SK-N-SH treated with all-trans-retinoic acid at 6 μM for 48 hours (cell line): ENCODE results near the gene POGK.

Experiments used
- ATAC-seq: fragments of 200-7000 bp; cut with Tn5 transposase; 3 replicates; pipeline ENCODE4 v1.9.1; 2020; ENCODE audit warnings: mild to moderate bottlenecking, moderate library complexity
- ARNTL ChIP-seq: fragments of 450-650 bp; formaldehyde crosslinking; IDR thresholded peaks from 2 replicates; pipeline ENCODE4 v1.5.0; 2020; ENCODE audit warnings: low read depth, mild to moderate bottlenecking, moderate library complexity, borderline replicate concordance
- CSDC2 ChIP-seq: fragments of 250-450 bp; sonication (Bioruptor Pico); IDR thresholded peaks from 2 replicates; pipeline ENCODE4 v1.5.0; 2020; ENCODE audit warnings: mild to moderate bottlenecking, moderate library complexity
- ESRRG ChIP-seq: fragments of 250-450 bp; sonication (Bioruptor Pico); IDR thresholded peaks from 2 replicates; pipeline ENCODE4 v1.6.1; 2021; ENCODE audit warnings: mild to moderate bottlenecking
- GLIS3 ChIP-seq: fragments of 250-450 bp; sonication (Bioruptor Pico); IDR thresholded peaks from 2 replicates; pipeline ENCODE4 v1.5.0; 2020; ENCODE audit warnings: mild to moderate bottlenecking, moderate library complexity
- PPARA ChIP-seq: fragments of 250-450 bp; sonication (Bioruptor Pico); IDR thresholded peaks from 2 replicates; pipeline ENCODE4 v1.5.0; 2020; ENCODE audit warnings: mild to moderate bottlenecking, borderline replicate concordance
- RARB ChIP-seq: fragments of 250-450 bp; sonication (Bioruptor Pico); IDR thresholded peaks from 2 replicates; pipeline ENCODE4 v1.8.0; 2021; ENCODE audit warnings: mild to moderate bottlenecking, moderate library complexity
- TCF4 ChIP-seq: fragments of 250-450 bp; sonication (Bioruptor Pico); IDR thresholded peaks from 2 replicates; pipeline ENCODE4 v1.8.0; 2021; ENCODE audit warnings: mild to moderate bottlenecking, moderate library complexity, borderline replicate concordance
- TOX ChIP-seq: fragments of 250-450 bp; sonication (Bioruptor Pico); IDR thresholded peaks from 2 replicates; pipeline ENCODE4 v1.8.0; 2021; ENCODE audit warnings: mild to moderate bottlenecking, moderate library complexity, borderline replicate concordance
- ZC3H10 ChIP-seq: fragments of 250-450 bp; sonication (Bioruptor Pico); IDR thresholded peaks from 2 replicates; pipeline ENCODE4 v1.5.1; 2021; ENCODE audit warnings: mild to moderate bottlenecking, moderate library complexity
- ZFP3 ChIP-seq: fragments of 250-450 bp; sonication (Bioruptor Pico); IDR thresholded peaks from 2 replicates; pipeline ENCODE4 v1.5.0; 2020; ENCODE audit warnings: mild to moderate bottlenecking, moderate library complexity
- ZNF565 ChIP-seq: fragments of 450-650 bp; formaldehyde crosslinking; conservative IDR thresholded peaks from 2 replicates; pipeline ENCODE4 v1.5.0; 2020; ENCODE audit warnings: low read depth, mild to moderate bottlenecking, moderate library complexity
- ZNF70 ChIP-seq: fragments of 450-650 bp; formaldehyde crosslinking; IDR thresholded peaks from 2 replicates; pipeline ENCODE4 v1.5.0; 2020; ENCODE audit warnings: mild to moderate bottlenecking, moderate library complexity
- ZNF8 ChIP-seq: fragments of 450-650 bp; formaldehyde crosslinking; IDR thresholded peaks from 2 replicates; pipeline ENCODE4 v1.5.0; 2020; ENCODE audit warnings: mild to moderate bottlenecking, moderate library complexity
- TF ChIP-seq, protein P1 (sequence below): fragments of 250-450 bp; sonication (Bioruptor Pico); IDR thresholded peaks from 2 replicates; pipeline ENCODE4 v1.8.0; 2020; ENCODE audit warnings: mild to moderate bottlenecking, moderate library complexity, borderline replicate concordance
- TF ChIP-seq, protein P2 (sequence below): fragments of 250-450 bp; sonication (Bioruptor Pico); IDR thresholded peaks from 2 replicates; pipeline ENCODE4 v1.5.1; 2020; ENCODE audit warnings: low read depth, mild to moderate bottlenecking, moderate library complexity
- TF ChIP-seq, protein P3 (sequence below): fragments of 250-450 bp; sonication (Bioruptor Pico); IDR thresholded peaks from 2 replicates; pipeline ENCODE4 v1.5.0; 2020; ENCODE audit warnings: mild to moderate bottlenecking, moderate library complexity
- TF ChIP-seq, protein P4 (sequence below): fragments of 250-450 bp; sonication (Bioruptor Pico); IDR thresholded peaks from 2 replicates; pipeline ENCODE4 v1.8.0; 2021; ENCODE audit warnings: low read depth, mild to moderate bottlenecking, moderate library complexity, borderline replicate concordance

The POGK gene

DNA sequence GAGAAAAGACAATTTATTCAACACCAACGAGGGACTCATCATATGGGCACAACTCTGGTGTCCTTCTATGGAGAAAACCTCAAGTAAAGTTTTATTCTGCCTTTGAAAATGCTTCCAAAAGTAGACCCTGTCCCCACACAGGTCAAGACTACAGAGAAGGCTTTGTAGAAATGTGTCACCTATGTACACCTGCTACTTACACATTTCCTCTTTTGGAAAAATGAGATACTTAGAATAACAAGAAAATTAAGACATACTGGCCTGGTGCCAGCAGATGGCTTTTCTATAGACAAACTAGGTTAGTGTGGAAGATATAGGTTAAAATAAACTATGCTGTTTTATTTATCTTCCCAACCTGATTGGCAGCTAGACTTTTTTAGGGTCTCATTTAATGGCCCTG is 13.6 kb downstream of the POGK start:
- TF ChIP-seq, protein P1, sequence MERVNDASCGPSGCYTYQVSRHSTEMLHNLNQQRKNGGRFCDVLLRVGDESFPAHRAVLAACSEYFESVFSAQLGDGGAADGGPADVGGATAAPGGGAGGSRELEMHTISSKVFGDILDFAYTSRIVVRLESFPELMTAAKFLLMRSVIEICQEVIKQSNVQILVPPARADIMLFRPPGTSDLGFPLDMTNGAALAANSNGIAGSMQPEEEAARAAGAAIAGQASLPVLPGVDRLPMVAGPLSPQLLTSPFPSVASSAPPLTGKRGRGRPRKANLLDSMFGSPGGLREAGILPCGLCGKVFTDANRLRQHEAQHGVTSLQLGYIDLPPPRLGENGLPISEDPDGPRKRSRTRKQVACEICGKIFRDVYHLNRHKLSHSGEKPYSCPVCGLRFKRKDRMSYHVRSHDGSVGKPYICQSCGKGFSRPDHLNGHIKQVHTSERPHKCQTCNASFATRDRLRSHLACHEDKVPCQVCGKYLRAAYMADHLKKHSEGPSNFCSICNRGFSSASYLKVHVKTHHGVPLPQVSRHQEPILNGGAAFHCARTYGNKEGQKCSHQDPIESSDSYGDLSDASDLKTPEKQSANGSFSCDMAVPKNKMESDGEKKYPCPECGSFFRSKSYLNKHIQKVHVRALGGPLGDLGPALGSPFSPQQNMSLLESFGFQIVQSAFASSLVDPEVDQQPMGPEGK (CRISPR knock-in tag) = no peak
- TF ChIP-seq ZNF70 (CRISPR knock-in tag) (no peak), ZNF565 (no peak), ZNF8 (CRISPR knock-in tag) (no peak), GLIS3 (CRISPR knock-in tag) (no peak), RARB (CRISPR knock-in tag) (no peak), ZC3H10 (CRISPR knock-in tag) (no peak), TCF4 (no peak), TOX (CRISPR knock-in tag) (no peak), ARNTL (CRISPR knock-in tag) (no peak)
- TF ChIP-seq, protein P2, sequence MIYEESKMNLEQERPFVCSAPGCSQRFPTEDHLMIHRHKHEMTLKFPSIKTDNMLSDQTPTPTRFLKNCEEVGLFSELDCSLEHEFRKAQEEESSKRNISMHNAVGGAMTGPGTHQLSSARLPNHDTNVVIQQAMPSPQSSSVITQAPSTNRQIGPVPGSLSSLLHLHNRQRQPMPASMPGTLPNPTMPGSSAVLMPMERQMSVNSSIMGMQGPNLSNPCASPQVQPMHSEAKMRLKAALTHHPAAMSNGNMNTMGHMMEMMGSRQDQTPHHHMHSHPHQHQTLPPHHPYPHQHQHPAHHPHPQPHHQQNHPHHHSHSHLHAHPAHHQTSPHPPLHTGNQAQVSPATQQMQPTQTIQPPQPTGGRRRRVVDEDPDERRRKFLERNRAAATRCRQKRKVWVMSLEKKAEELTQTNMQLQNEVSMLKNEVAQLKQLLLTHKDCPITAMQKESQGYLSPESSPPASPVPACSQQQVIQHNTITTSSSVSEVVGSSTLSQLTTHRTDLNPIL (CRISPR knock-in tag) = no peak
- TF ChIP-seq, protein P3, sequence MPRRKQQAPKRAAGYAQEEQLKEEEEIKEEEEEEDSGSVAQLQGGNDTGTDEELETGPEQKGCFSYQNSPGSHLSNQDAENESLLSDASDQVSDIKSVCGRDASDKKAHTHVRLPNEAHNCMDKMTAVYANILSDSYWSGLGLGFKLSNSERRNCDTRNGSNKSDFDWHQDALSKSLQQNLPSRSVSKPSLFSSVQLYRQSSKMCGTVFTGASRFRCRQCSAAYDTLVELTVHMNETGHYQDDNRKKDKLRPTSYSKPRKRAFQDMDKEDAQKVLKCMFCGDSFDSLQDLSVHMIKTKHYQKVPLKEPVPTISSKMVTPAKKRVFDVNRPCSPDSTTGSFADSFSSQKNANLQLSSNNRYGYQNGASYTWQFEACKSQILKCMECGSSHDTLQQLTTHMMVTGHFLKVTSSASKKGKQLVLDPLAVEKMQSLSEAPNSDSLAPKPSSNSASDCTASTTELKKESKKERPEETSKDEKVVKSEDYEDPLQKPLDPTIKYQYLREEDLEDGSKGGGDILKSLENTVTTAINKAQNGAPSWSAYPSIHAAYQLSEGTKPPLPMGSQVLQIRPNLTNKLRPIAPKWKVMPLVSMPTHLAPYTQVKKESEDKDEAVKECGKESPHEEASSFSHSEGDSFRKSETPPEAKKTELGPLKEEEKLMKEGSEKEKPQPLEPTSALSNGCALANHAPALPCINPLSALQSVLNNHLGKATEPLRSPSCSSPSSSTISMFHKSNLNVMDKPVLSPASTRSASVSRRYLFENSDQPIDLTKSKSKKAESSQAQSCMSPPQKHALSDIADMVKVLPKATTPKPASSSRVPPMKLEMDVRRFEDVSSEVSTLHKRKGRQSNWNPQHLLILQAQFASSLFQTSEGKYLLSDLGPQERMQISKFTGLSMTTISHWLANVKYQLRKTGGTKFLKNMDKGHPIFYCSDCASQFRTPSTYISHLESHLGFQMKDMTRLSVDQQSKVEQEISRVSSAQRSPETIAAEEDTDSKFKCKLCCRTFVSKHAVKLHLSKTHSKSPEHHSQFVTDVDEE = no peak
- TF ChIP-seq, all 23 proteins: peak for 0
- no peak for ATAC-seq

DNA sequence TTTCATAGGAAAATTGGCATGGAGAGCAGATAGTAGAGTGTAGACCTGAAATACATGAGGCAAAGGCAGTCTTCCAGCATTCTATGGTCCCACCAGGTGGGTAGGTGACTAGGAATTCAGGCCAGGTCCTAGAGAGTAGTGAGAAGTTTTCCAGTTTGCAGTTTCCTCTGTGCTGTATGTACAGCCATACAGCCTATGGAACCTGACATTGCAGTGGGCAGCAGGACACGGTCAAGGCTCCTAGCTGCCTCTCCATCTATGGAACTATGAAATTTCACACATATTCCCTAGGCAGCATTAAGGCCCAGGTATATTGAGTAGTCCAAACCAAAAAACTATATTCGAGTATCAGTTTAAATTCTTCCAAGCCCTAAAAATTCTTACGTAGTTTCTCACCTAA is 16.3 kb downstream of the POGK start:
- ATAC-seq = peak; percentile 16; the same call in 2 of the 3 replicates
- TF ChIP-seq ESRRG (CRISPR knock-in tag) (no peak), CSDC2 (no peak), GLIS3 (CRISPR knock-in tag) (no peak), ZNF8 (CRISPR knock-in tag) (no peak), ZNF565 (no peak)
- TF ChIP-seq, protein P4, sequence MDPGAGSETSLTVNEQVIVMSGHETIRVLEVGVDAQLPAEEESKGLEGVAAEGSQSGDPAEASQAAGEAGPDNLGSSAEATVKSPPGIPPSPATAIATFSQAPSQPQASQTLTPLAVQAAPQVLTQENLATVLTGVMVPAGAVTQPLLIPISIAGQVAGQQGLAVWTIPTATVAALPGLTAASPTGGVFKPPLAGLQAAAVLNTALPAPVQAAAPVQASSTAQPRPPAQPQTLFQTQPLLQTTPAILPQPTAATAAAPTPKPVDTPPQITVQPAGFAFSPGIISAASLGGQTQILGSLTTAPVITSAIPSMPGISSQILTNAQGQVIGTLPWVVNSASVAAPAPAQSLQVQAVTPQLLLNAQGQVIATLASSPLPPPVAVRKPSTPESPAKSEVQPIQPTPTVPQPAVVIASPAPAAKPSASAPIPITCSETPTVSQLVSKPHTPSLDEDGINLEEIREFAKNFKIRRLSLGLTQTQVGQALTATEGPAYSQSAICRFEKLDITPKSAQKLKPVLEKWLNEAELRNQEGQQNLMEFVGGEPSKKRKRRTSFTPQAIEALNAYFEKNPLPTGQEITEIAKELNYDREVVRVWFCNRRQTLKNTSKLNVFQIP (CRISPR knock-in tag) = no peak

DNA sequence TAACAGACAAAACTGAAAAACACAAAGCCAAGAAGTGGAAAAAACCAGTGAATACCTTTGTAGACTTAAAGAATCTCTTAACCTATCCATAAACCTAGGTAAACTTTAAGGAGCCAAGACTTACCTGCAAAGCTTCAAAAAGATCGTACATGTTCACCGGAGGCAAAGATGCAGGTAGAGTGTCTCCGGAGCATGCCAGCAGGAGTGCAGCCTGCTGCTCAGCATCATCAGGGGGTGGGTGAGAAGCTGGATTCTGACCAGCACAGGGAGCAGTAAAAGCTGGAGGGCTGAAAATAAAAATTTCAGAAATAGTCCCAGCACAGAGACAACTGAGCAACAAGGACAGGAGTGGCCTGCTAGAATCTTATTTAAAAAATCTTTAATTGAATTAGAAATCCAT is 18.7 kb downstream of the POGK start:
- TF ChIP-seq TOX (CRISPR knock-in tag) = no peak
- TF ChIP-seq, protein P2 (CRISPR knock-in tag) = no peak
- no peak for TF ChIP-seq GLIS3 (CRISPR knock-in tag)
- TF ChIP-seq ZNF8 (CRISPR knock-in tag) = no peak
- TF ChIP-seq, protein P4 (CRISPR knock-in tag) = no peak
- no peak for TF ChIP-seq ZFP3
- TF ChIP-seq, protein P1 (CRISPR knock-in tag) = no peak
- no peak for TF ChIP-seq ZNF565
- TF ChIP-seq PPARA (CRISPR knock-in tag) = no peak
- ATAC-seq = no peak
